ENCODE measurements around the gene TRIM5. TPM values are rescaled to one million over a fixed set of nuclear protein-coding genes. Genes with fewer than 3 reads are reported as not detected.

TRIM5 gene
- total and polyA plus RNA-seq, 2 experiments from 2014 or later: 20.8 to 21.0 TPM

DNA sequence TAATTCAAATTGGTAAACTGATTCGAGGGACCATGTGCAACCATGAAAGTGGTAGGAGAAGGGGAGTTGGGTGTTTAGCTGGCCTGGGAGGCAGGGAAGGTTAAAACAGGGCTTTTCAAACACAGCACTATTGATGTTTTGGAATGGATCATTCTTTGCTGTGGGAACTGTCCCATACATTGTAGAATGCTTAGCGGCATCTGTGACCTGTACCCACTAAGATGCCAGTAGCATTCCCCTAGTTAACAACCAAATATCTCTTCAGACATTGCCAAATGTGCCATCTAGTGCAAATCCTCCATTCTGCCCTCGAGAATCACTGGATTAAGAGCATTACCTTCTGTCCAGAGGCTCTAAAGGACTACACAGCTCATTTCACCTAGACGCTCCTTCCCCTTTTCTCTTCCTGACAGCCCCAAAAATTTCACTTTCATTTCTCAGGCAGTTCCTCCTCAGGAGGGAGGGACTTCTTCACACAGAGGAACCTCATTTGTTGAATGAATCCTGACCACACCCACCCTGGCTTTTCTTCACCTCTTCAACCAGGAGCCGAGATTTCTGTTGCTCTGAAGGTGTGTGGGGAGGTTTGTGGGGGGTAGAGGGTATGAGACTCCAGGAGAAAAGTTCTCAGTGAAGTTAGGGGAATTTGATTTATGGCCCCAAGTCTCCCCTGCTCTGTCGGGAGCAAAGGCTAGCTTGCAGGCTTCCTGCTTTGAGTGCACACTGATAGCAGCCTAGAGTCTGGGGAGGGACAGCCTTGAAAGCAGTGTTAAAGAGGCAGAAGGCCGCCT, 60.2 kb downstream of the TRIM5 start, which contains the start of gene TRIM34:
TSS of gene TRIM34 (plus strand) at position 513 of the 791 bp plus-strand sequence. CDS start 7,331 bp downstream, outside the sequence.
- DNase-seq (ENCODE audit: low spot score) (peak; percentile 76), ATAC-seq (peak; percentile 93)
- Mint-ChIP-seq H3K4me3 (peak within 1 kb of the TSS; percentile 37; the same call in 2 of the 3 replicates), H3K36me3 (ENCODE audit: low read depth) (no peaks in the 10 kb centered on the region), H3K27me3 (ENCODE audit: insufficient read depth, low read depth, poor library complexity) (no peaks in the 10 kb centered on the region), H3K4me1 (peaks cover 31% of the 10 kb centered on the region), H3K9me3 (0 out of 3 replicates have a peak, but pooled peaks cover 3% of the 10 kb centered on the region), H3K27ac (0 out of 2 replicates have a peak within 1 kb of the TSS, but pooled peaks have one; percentile 62)
- no peaks in the 10 kb centered on the region for H4K20me1 ChIP-seq (replicated peaks; ENCODE audit: insufficient read depth)
- 0 out of 2 replicates have a peak within 1 kb of the TSS, but pooled peaks have one; percentile 11 for H3K4me3 ChIP-seq
- no peaks in the 10 kb centered on the region for H3K79me2 ChIP-seq (replicated peaks; ENCODE audit: insufficient read depth)
- H3K4me1 ChIP-seq (ENCODE audit: insufficient read depth): peaks cover 19% of the 10 kb centered on the region
- no peaks in the 10 kb centered on the region for H3K36me3 ChIP-seq (ENCODE audit: insufficient read depth)
- 0 out of 2 replicates have a peak, but pooled peaks have one; percentile 20 for TF ChIP-seq POLR2AphosphoS5 (IDR thresholded peaks at IDR 0.05; ENCODE audit: low read depth)
- TF ChIP-seq, protein P1, sequence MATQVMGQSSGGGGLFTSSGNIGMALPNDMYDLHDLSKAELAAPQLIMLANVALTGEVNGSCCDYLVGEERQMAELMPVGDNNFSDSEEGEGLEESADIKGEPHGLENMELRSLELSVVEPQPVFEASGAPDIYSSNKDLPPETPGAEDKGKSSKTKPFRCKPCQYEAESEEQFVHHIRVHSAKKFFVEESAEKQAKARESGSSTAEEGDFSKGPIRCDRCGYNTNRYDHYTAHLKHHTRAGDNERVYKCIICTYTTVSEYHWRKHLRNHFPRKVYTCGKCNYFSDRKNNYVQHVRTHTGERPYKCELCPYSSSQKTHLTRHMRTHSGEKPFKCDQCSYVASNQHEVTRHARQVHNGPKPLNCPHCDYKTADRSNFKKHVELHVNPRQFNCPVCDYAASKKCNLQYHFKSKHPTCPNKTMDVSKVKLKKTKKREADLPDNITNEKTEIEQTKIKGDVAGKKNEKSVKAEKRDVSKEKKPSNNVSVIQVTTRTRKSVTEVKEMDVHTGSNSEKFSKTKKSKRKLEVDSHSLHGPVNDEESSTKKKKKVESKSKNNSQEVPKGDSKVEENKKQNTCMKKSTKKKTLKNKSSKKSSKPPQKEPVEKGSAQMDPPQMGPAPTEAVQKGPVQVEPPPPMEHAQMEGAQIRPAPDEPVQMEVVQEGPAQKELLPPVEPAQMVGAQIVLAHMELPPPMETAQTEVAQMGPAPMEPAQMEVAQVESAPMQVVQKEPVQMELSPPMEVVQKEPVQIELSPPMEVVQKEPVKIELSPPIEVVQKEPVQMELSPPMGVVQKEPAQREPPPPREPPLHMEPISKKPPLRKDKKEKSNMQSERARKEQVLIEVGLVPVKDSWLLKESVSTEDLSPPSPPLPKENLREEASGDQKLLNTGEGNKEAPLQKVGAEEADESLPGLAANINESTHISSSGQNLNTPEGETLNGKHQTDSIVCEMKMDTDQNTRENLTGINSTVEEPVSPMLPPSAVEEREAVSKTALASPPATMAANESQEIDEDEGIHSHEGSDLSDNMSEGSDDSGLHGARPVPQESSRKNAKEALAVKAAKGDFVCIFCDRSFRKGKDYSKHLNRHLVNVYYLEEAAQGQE (IDR thresholded peaks at IDR 0.05; ENCODE audit: unreplicated experiment): no peak
- H3K9me2 ChIP-seq (ENCODE audit: insufficient read depth): peaks cover 12% of the 10 kb centered on the region; the same call in 1 of the 2 replicates
- peak within 1 kb of the TSS; percentile 57; the same call in 1 of the 2 replicates for H3K4me2 ChIP-seq
- no peaks in the 10 kb centered on the region for H3F3A ChIP-seq (replicated peaks; ENCODE audit: low read depth)
- H3K27ac ChIP-seq (ENCODE audit: low read depth): no peak within 1 kb of the TSS
- H2AFZ ChIP-seq: no peak within 1 kb of the TSS; the same call in 1 of the 2 replicates
- no peaks in the 10 kb centered on the region for H3K27me3 ChIP-seq (ENCODE audit: insufficient read depth)

DNA sequence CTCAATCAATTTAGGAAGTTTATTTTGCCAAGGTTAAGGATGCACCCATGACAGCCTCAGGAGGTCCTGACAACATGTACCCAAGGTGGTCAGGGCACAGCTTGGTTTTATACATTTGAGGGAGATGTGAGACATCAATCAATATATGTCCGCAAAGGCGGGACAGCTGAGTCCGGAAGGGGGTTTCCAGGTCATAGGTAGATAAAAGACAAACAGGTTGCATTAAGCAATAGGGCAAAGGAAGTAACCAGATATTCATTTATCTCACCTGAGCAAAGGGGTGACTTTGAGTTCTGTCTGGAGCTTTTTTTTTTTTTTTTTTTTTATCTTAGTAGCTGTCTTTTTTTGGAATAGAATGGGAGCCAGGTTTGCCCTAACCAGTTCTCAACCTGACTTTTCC, 62.1 kb downstream of the TRIM5 start:
- peaks cover 35% of the 10 kb centered on the region for H3K4me1 Mint-ChIP-seq
- Histone ChIP-seq H3F3A (replicated peaks; ENCODE audit: low read depth) (no peaks in the 10 kb centered on the region), H3K27me3 (ENCODE audit: insufficient read depth) (no peaks in the 10 kb centered on the region), H3K79me2 (replicated peaks; ENCODE audit: insufficient read depth) (no peaks in the 10 kb centered on the region), H3K4me3 (no peak overlapping the region), H3K4me1 (ENCODE audit: insufficient read depth) (peaks cover 19% of the 10 kb centered on the region), H3K4me2 (no peak overlapping the region), H3K27ac (ENCODE audit: low read depth) (no peak overlapping the region), H4K20me1 (replicated peaks; ENCODE audit: insufficient read depth) (no peaks in the 10 kb centered on the region), H3K36me3 (ENCODE audit: insufficient read depth) (no peaks in the 10 kb centered on the region), H3K9me2 (ENCODE audit: insufficient read depth) (peaks cover 4% of the 10 kb centered on the region; the same call in 1 of the 2 replicates), H2AFZ (no peak overlapping the region)
- no peak overlapping the region for H3K27ac Mint-ChIP-seq
- H3K36me3 Mint-ChIP-seq (ENCODE audit: low read depth): no peaks in the 10 kb centered on the region
- 0 out of 3 replicates have a peak, but pooled peaks cover 3% of the 10 kb centered on the region for H3K9me3 Mint-ChIP-seq
- ATAC-seq (no peak), DNase-seq (ENCODE audit: low spot score) (no peak)
- H3K27me3 Mint-ChIP-seq (ENCODE audit: insufficient read depth, low read depth, poor library complexity): no peaks in the 10 kb centered on the region
- no peak for TF ChIP-seq JUNB (IDR thresholded peaks at IDR 0.05; ENCODE audit: unreplicated experiment)
- TF ChIP-seq, protein P2, sequence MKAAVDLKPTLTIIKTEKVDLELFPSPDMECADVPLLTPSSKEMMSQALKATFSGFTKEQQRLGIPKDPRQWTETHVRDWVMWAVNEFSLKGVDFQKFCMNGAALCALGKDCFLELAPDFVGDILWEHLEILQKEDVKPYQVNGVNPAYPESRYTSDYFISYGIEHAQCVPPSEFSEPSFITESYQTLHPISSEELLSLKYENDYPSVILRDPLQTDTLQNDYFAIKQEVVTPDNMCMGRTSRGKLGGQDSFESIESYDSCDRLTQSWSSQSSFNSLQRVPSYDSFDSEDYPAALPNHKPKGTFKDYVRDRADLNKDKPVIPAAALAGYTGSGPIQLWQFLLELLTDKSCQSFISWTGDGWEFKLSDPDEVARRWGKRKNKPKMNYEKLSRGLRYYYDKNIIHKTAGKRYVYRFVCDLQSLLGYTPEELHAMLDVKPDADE (IDR thresholded peaks at IDR 0.05): no peak
- TF ChIP-seq EZH2 (IDR thresholded peaks at IDR 0.05; ENCODE audit: low read depth, unreplicated experiment): no peak
- no peak for TF ChIP-seq POLR2AphosphoS5 (IDR thresholded peaks at IDR 0.05; ENCODE audit: low read depth)
- no peak for TF ChIP-seq ZNF331 (CRISPR knock-in tag; IDR thresholded peaks at IDR 0.05; ENCODE audit: low read depth)
- no peak for TF ChIP-seq STAT1 (IDR thresholded peaks at IDR 0.05; ENCODE audit: unreplicated experiment)
- TF ChIP-seq, protein P3, sequence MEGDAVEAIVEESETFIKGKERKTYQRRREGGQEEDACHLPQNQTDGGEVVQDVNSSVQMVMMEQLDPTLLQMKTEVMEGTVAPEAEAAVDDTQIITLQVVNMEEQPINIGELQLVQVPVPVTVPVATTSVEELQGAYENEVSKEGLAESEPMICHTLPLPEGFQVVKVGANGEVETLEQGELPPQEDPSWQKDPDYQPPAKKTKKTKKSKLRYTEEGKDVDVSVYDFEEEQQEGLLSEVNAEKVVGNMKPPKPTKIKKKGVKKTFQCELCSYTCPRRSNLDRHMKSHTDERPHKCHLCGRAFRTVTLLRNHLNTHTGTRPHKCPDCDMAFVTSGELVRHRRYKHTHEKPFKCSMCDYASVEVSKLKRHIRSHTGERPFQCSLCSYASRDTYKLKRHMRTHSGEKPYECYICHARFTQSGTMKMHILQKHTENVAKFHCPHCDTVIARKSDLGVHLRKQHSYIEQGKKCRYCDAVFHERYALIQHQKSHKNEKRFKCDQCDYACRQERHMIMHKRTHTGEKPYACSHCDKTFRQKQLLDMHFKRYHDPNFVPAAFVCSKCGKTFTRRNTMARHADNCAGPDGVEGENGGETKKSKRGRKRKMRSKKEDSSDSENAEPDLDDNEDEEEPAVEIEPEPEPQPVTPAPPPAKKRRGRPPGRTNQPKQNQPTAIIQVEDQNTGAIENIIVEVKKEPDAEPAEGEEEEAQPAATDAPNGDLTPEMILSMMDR (conservative IDR thresholded peaks at IDR 0.05; ENCODE audit: low read depth in 2 of 2): no peak
- no peak for TF ChIP-seq EZH2phosphoT487 (IDR thresholded peaks at IDR 0.05; ENCODE audit: unreplicated experiment)
- TF ChIP-seq, protein P1 (IDR thresholded peaks at IDR 0.05; ENCODE audit: unreplicated experiment): no peak
- H3K4me3 Mint-ChIP-seq: no peak overlapping the region
